WERI-Rb-1 (cell line): ENCODE measurements around the gene WNT9A.

Source experiments
- DNase-seq: peaks from one replicate; pipeline ENCODE4 v3.0.0-alpha.2; 2020
- H3K27ac ChIP-seq: fragments of 250-450 bp; sonication (Bioruptor Pico); 2 replicates; pipeline ENCODE4 v1.5.1; 2020; ENCODE audit warnings: mild to moderate bottlenecking, moderate library complexity
- H3K27me3 ChIP-seq: fragments of 250-450 bp; sonication (Bioruptor Pico); 2 replicates; pipeline ENCODE4 v1.5.1; 2021; ENCODE audit warnings: mild to moderate bottlenecking, low read depth, moderate library complexity; ENCODE audit not compliant: insufficient read depth, severe bottlenecking
- H3K36me3 ChIP-seq: fragments of 250-450 bp; sonication (Bioruptor Pico); 2 replicates; pipeline ENCODE4 v1.5.1; 2020; ENCODE audit warnings: mild to moderate bottlenecking, moderate library complexity
- H3K4me3 ChIP-seq: 2 replicates; pipeline ENCODE4 v1.5.1; 2011; ENCODE audit warnings: low read depth, mild to moderate bottlenecking, control low read depth, low read length
- H3K9me3 ChIP-seq: fragments of 250-450 bp; sonication (Bioruptor Pico); 2 replicates; pipeline ENCODE4 v1.5.1; 2021; ENCODE audit warnings: mild to moderate bottlenecking, moderate library complexity; ENCODE audit not compliant: severe bottlenecking
- TF ChIP-seq, protein P1 (sequence below): IDR thresholded peaks from 2 replicates; pipeline ENCODE4 v1.5.1; 2011; ENCODE audit warnings: low read depth, mild to moderate bottlenecking, control low read depth, inconsistent platforms, low read length

Gene WNT9A

DNA sequence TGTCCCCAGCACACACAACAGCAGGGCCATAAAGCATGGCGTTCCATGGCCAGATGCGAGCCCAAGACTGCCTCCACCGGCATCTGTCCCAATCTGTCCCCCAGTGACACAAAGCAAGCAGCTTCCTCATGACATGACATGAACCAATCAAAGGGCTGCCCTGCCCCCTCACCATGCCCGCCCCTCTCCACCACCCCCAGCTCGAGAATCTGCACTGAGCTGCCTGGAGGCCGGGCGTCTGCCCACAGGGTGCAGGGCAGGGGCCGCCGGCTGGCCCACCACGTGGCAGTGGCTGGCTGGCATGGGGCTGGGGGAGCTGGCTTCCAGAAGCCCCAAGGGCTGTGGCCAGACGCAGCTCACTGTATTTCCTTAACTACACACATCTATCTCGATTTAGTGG is 27.8 kb downstream of the WNT9A start:
- TF ChIP-seq, protein P1, sequence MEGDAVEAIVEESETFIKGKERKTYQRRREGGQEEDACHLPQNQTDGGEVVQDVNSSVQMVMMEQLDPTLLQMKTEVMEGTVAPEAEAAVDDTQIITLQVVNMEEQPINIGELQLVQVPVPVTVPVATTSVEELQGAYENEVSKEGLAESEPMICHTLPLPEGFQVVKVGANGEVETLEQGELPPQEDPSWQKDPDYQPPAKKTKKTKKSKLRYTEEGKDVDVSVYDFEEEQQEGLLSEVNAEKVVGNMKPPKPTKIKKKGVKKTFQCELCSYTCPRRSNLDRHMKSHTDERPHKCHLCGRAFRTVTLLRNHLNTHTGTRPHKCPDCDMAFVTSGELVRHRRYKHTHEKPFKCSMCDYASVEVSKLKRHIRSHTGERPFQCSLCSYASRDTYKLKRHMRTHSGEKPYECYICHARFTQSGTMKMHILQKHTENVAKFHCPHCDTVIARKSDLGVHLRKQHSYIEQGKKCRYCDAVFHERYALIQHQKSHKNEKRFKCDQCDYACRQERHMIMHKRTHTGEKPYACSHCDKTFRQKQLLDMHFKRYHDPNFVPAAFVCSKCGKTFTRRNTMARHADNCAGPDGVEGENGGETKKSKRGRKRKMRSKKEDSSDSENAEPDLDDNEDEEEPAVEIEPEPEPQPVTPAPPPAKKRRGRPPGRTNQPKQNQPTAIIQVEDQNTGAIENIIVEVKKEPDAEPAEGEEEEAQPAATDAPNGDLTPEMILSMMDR = no peak
- no peaks in the 10 kb centered on the region for H3K9me3 ChIP-seq
- H3K27me3 ChIP-seq = no peaks in the 10 kb centered on the region
- peak overlapping the region; percentile 82 for H3K27ac ChIP-seq
- peak; percentile 79 for DNase-seq
- no peak overlapping the region for H3K4me3 ChIP-seq
- no peaks in the 10 kb centered on the region for H3K36me3 ChIP-seq

DNA sequence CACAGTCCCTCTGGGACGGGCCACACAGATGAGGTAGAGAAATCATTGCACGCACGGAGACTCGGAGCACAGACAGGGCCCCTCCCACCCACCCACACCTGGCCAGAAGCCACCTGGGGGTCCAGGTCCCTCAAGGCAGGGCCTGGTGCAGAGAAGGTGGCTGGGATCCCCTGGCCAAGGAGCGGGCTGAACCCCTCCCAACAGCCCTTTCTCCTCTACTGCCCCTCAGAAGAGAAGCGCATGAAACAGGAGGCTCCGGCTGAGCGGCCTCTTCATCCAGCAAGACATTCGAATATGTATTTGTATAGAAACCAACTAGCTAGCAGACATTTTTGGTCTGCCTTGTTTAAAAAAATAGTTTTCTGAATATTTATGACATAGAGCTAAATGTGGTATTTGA is 29.0 kb downstream of the WNT9A start:
- no peaks in the 10 kb centered on the region for H3K9me3 ChIP-seq
- no peak for DNase-seq
- H3K27me3 ChIP-seq = no peaks in the 10 kb centered on the region
- TF ChIP-seq, protein P1 = no peak
- no peak overlapping the region for H3K27ac ChIP-seq
- H3K4me3 ChIP-seq = no peak overlapping the region
- no peaks in the 10 kb centered on the region for H3K36me3 ChIP-seq

DNA sequence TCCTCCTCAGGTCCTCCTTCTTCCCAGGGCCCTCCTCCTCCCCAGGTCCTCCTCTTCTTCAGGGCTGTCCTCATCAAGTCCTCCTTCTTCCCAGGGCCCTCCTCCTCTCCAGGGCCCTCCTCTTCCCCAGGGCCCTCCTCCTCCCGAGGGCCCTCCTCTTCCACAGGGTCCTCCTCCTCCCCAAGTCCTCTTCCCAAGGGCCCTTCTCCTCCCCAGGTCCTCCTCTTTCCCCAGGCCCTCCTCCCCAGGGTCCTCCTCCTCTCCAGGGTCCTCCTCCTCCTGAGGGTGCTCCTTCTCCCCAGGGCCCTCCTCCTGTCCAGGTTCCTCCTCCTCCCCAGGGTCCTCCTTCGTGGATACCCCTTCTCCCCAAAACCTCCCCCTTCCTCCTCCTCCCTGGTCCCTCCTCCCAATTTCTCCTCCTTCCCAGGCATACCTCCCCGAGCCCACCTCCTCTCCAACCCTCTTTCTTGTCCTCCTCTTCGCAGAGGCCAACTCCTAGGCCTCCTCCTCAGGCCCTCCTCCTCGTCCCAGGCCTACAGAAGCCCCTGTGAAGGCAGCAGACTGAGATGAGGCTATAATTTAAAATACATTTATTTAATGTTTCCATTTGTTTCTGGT is 29.5 kb downstream of the WNT9A start:
- Histone ChIP-seq H3K9me3 (no peaks in the 10 kb centered on the region), H3K36me3 (no peaks in the 10 kb centered on the region), H3K4me3 (no peak overlapping the region), H3K27me3 (no peaks in the 10 kb centered on the region), H3K27ac (no peak overlapping the region)
- TF ChIP-seq, protein P1 = no peak
- no peak for DNase-seq

DNA sequence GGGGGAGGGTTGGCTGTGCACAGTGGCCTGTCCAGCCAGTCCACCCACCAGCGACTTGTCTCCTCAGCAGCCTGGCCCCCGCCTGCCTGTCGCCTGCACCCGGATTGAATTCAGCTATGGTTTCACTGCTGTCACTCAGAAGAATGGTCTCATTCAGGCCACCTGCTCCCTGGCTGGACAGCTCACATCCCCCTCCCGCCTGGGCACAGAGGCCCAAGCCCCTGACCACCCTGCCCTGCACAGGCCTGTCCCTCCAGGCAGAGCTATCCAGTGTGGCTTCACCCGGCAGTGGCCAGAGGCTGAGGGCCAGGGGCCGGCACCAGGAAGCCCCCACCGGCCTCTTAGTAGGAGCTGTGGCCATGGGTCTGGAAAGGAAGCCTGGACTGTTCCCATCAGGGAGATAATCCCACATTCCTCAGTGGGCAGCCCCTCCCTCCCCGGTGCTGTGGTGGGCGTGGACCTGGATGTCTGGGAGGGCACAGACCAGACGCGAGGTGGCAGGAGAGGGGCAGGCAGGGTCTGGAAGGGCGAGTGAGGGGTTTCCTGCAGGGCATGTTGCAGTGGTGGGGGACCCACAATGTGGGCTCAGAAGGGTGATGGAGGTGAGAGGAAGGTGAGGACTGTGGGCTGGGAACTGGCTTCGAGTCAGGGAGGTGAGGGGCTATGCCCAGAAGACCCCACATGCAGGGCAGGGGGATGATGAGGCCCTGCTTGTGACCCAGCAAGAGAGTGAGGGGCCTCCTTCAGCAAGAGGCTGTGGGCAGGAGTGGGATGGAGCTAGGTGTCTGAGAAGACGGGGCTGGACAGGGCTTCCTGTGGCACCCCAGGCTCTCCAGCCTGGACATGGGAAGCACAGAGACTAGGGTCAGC is 30.4 kb downstream of the WNT9A start:
- Histone ChIP-seq H3K4me3 (no peak overlapping the region; the same call in 1 of the 2 replicates), H3K27me3 (no peaks in the 10 kb centered on the region), H3K27ac (peak overlapping the region; percentile 90), H3K9me3 (no peaks in the 10 kb centered on the region), H3K36me3 (no peaks in the 10 kb centered on the region)
- TF ChIP-seq, protein P1 = peak; percentile 54
- peak; percentile 83 for DNase-seq

DNA sequence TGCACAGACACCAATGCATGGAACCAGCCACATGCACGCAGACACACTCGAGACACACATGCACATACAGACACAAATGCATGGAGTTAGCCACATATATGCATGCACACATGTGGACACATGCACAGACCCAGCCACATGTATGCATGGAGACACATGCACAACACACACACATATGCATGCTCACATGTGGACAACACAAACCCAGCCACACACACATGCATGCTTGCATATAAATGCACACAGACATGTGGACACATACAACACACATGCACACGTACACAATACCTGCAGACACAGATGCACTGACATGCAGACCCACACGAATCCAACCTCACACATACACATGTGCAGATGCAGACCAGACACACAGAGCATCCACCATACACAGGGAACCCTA is 31.1 kb downstream of the WNT9A start:
- TF ChIP-seq, protein P1 = no peak
- H3K27ac ChIP-seq = peak overlapping the region; percentile 90
- H3K9me3 ChIP-seq = no peaks in the 10 kb centered on the region
- H3K4me3 ChIP-seq = no peak overlapping the region; the same call in 1 of the 2 replicates
- no peaks in the 10 kb centered on the region for H3K36me3 ChIP-seq
- H3K27me3 ChIP-seq = no peaks in the 10 kb centered on the region
- DNase-seq = no peak
